NCI-H2227 treated with DMSO at 0.1 percent for 48 hours (cell line): ENCODE results near the gene ADAM29.
A peak's percentile ranks its signal among the peaks of the same experiment; 100 is the strongest.

ENCODE experiments used
- DNase-seq: peaks from one replicate; lab custom pipeline; 2025; lab: John Stamatoyannopoulos, UW

ADAM29 gene

GRCh38 chr4:174918058-174918457, at the start of gene ADAM29:
TSS of gene ADAM29 (plus strand) at chr4:174918358. CDS start at chr4:174975526, 57,168 bp downstream.
- DNase-seq: no peak

- DNase-seq: no peak
These were observed 48.8 kb upstream of the ADAM29 start for GRCh38 chr4:174869339-174869738.

GRCh38 chr4:174870311-174870710, 47.8 kb upstream of the ADAM29 start:
- no peak for DNase-seq

GRCh38 chr4:174871407-174871806, 46.8 kb upstream of the ADAM29 start:
- DNase-seq: no peak

GRCh38 chr4:174873146-174873545, 45.0 kb upstream of the ADAM29 start:
- DNase-seq: peak; percentile 1

- DNase-seq: peak; percentile 15
These were observed 44.2 kb upstream of the ADAM29 start for GRCh38 chr4:174873931-174874330.

GRCh38 chr4:174874898-174875297, 43.3 kb upstream of the ADAM29 start:
- DNase-seq: no peak

GRCh38 chr4:174880001-174880400, 38.2 kb upstream of the ADAM29 start:
- no peak for DNase-seq

GRCh38 chr4:174882317-174882992, 35.7 kb upstream of the ADAM29 start:
- DNase-seq: no peak

GRCh38 chr4:174907508-174907907, 10.7 kb upstream of the ADAM29 start:
- no peak for DNase-seq

GRCh38 chr4:174910271-174910670, 7.9 kb upstream of the ADAM29 start:
- DNase-seq: no peak

- no peak for DNase-seq
These were observed 5.1 kb upstream of the ADAM29 start for GRCh38 chr4:174912919-174913543.

- no peak for DNase-seq
These were observed 1.8 kb downstream of the ADAM29 start for GRCh38 chr4:174919886-174920423.

GRCh38 chr4:174926958-174927357, 8.8 kb downstream of the ADAM29 start:
- no peak for DNase-seq

GRCh38 chr4:174928174-174928573, 10.0 kb downstream of the ADAM29 start:
- DNase-seq: no peak

- DNase-seq: no peak
These were observed 10.6 kb downstream of the ADAM29 start for GRCh38 chr4:174928575-174929253.

- no peak for DNase-seq
These were observed 11.2 kb downstream of the ADAM29 start for GRCh38 chr4:174929346-174929745.

- DNase-seq: no peak
These were observed 12.7 kb downstream of the ADAM29 start for GRCh38 chr4:174930895-174931294.

GRCh38 chr4:174933083-174933482, 14.9 kb downstream of the ADAM29 start:
- DNase-seq: no peak

- no peak for DNase-seq
These were observed 16.2 kb downstream of the ADAM29 start for GRCh38 chr4:174934360-174934759.

- no peak for DNase-seq
These were observed 17.4 kb downstream of the ADAM29 start for GRCh38 chr4:174935607-174936006.

- no peak for DNase-seq
These were observed 21.8 kb downstream of the ADAM29 start for GRCh38 chr4:174940002-174940401.

GRCh38 chr4:174946246-174946645, 28.1 kb downstream of the ADAM29 start:
- no peak for DNase-seq
